NT2/D1 (cell line): ENCODE results near the gene PGAM2.

Experiments
- DNase-seq: peaks from one replicate; pipeline ENCODE4 v3.0.0-alpha.2; 2011; ENCODE audit warnings: low read depth, low spot score
- H3K27me3 ChIP-seq: 2 replicates; pipeline ENCODE4 v1.6.0; 2011; ENCODE audit warnings: mild to moderate bottlenecking; ENCODE audit not compliant: insufficient read length, insufficient read depth
- H3K36me3 ChIP-seq: 2 replicates; pipeline ENCODE4 v1.6.1; 2011; ENCODE audit warnings: mild to moderate bottlenecking, low read length, mixed read lengths; ENCODE audit not compliant: insufficient read depth, insufficient read length
- H3K4me1 ChIP-seq: 2 replicates; pipeline ENCODE4 v1.5.1; 2011; ENCODE audit not compliant: insufficient read depth, insufficient read length
- H3K4me3 ChIP-seq: 2 replicates; pipeline ENCODE4 v1.5.1; 2011; ENCODE audit warnings: low read depth; ENCODE audit not compliant: insufficient read length
- H3K9ac ChIP-seq: 2 replicates; pipeline ENCODE4 v1.6.0; 2011; ENCODE audit warnings: low read depth; ENCODE audit not compliant: insufficient read length
- H3K9me3 ChIP-seq: 2 replicates; pipeline ENCODE4 v1.5.1; 2011; ENCODE audit warnings: mild to moderate bottlenecking, low read length; ENCODE audit not compliant: insufficient read depth
- SUZ12 ChIP-seq: IDR thresholded peaks from 2 replicates; pipeline ENCODE4 v1.6.1; 2011; ENCODE audit not compliant: insufficient read length, insufficient read depth; ENCODE audit errors: extremely low read depth
- YY1 ChIP-seq: IDR thresholded peaks from 2 replicates; pipeline ENCODE4 v1.6.1; 2011; ENCODE audit not compliant: insufficient read length, insufficient read depth
- ZNF274 ChIP-seq: IDR thresholded peaks from 2 replicates; pipeline ENCODE4 v1.6.1; 2011; ENCODE audit warnings: mild to moderate bottlenecking, low read depth, low read length

Gene PGAM2

DNA sequence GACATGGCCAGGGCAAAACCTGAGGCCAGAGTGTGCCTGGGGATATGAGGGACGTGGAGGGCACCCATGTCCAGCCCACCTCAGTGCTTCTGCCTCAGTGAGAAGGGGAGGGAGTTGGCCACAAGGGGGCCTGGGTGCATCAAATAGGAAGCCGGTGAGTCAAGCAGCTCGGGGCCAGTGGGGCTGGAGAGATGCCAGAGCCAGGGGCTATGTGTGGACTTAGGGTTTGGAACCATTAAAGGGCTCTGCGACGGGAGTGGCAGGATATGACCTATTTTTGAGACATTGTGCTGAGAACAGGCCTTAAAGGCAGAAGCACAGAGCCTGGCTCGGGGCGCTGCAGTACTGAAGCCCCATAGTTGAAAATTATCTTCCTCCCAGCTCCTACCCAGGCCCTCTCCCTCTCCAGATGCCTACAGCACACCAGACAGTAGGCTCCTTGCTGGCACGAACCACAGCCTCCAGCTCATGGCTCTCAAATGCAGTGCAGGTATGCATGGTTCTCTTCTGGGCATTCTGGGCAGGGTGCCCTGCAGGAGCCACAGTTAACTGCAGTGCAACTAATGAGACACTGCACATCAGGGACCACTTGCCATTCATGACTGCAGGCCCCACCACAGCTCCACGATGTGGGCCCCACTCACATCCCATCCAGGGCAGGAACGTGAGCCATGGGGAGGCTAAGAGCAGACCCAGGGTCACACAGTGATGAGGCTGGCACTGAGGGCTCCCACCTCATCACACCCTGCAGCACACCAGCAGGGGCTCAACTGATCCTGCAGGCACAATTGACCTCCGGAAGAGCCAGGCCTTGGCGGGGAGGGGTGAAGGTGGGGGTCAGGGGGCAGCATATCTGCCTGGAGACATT, 7.2 kb upstream of the PGAM2 start:
- Histone ChIP-seq H3K27me3 (no peaks in the 10 kb centered on the region), H3K4me3 (no peak overlapping the region), H3K9ac (no peak overlapping the region), H3K36me3 (peaks cover 54% of the 10 kb centered on the region), H3K9me3 (no peaks in the 10 kb centered on the region), H3K4me1 (peaks cover 11% of the 10 kb centered on the region)
- no peak for TF ChIP-seq YY1
- DNase-seq, result peak; percentile 63

- peaks cover 47% of the 10 kb centered on the region for H3K36me3 ChIP-seq
- no peak overlapping the region for H3K9ac ChIP-seq
- no peaks in the 10 kb centered on the region for H3K9me3 ChIP-seq
- no peak for TF ChIP-seq SUZ12
- no peak for TF ChIP-seq YY1
- TF ChIP-seq ZNF274, result no peak
- no peak for DNase-seq
- H3K4me3 ChIP-seq, result no peak overlapping the region
- peaks cover 11% of the 10 kb centered on the region for H3K4me1 ChIP-seq
- H3K27me3 ChIP-seq, result no peaks in the 10 kb centered on the region
Observed at GRCh38 chr7:44071726-44072363, 6.5 kb upstream of the PGAM2 start.

DNA sequence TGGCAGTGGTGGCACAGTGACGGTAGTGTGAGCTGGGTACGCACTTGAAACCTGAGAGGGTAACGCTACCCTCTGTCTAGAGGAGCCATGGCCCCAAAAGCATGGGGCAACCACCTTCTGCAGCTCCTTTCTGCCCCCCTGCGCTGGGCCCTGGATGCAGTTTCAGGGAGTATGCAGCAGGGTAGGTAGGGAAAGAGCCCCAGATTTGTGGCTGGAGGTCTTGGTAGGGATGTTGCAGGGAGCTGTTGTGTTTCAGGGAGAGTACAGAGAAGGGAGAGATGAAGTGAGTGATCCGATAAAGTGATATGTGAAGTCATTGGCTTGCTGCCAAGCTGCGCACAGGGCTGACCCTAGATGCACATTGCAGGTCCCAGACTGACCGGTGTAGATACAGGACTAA, 2.7 kb upstream of the PGAM2 start:
- H3K27me3 ChIP-seq, result no peaks in the 10 kb centered on the region
- H3K4me1 ChIP-seq, result peaks cover 29% of the 10 kb centered on the region
- TF ChIP-seq YY1 (no peak), SUZ12 (no peak), ZNF274 (no peak)
- no peak overlapping the region for H3K4me3 ChIP-seq
- H3K36me3 ChIP-seq, result peaks cover 15% of the 10 kb centered on the region
- no peak overlapping the region for H3K9ac ChIP-seq
- H3K9me3 ChIP-seq, result no peaks in the 10 kb centered on the region
- DNase-seq, result no peak

GRCh38 chr7:44067064-44067951, 1.9 kb upstream of the PGAM2 start:
- no peak for DNase-seq

GRCh38 chr7:44066494-44067063, 1.2 kb upstream of the PGAM2 start:
- DNase-seq, result no peak
- peak overlapping the region; percentile 11 for H3K9ac ChIP-seq
- TF ChIP-seq ZNF274, result no peak
- no peak for TF ChIP-seq SUZ12
- TF ChIP-seq YY1, result no peak

More at GRCh38 chr7:44067064-44067951, 1.9 kb upstream of the PGAM2 start:
- H3K4me1 ChIP-seq, result peaks cover 31% of the 10 kb centered on the region
- no peaks in the 10 kb centered on the region for H3K27me3 ChIP-seq
- H3K4me3 ChIP-seq, result no peak overlapping the region
- no peaks in the 10 kb centered on the region for H3K9me3 ChIP-seq
- no peak overlapping the region for H3K9ac ChIP-seq
- TF ChIP-seq SUZ12 (no peak), YY1 (no peak), ZNF274 (no peak)
- H3K36me3 ChIP-seq, result peaks cover 16% of the 10 kb centered on the region

GRCh38 chr7:44066111-44066460, 719 bp upstream of the PGAM2 start:
- no peak overlapping the region for H3K4me3 ChIP-seq
- H3K36me3 ChIP-seq, result peaks cover 20% of the 10 kb centered on the region
- H3K4me1 ChIP-seq, result peaks cover 31% of the 10 kb centered on the region
- H3K9me3 ChIP-seq, result no peaks in the 10 kb centered on the region
- no peak for DNase-seq
- H3K9ac ChIP-seq, result peak overlapping the region; percentile 11
- H3K27me3 ChIP-seq, result no peaks in the 10 kb centered on the region
- TF ChIP-seq SUZ12 (no peak), YY1 (no peak), ZNF274 (no peak)

More at GRCh38 chr7:44066494-44067063, 1.2 kb upstream of the PGAM2 start:
- Histone ChIP-seq H3K27me3 (no peaks in the 10 kb centered on the region), H3K4me1 (peaks cover 31% of the 10 kb centered on the region), H3K4me3 (no peak overlapping the region), H3K9me3 (no peaks in the 10 kb centered on the region), H3K36me3 (peaks cover 19% of the 10 kb centered on the region)
